HTERT RPE-1 (cell line): ENCODE data around the gene RRP1.
"Not testable (repeated sequence)": the region's sequence is repeated elsewhere in the genome, so short reads cannot be mapped to it uniquely, and the experiment has no call there.

Experiments used
- in situ Hi-C: fragments of 300-500 bp; cut with MboI; formaldehyde crosslinking; loops from 4 replicates; pipeline ENCODE4 v1.14.3; 2020; ENCODE audit warnings: low sequenced_read_pairs

Gene RRP1

DNA sequence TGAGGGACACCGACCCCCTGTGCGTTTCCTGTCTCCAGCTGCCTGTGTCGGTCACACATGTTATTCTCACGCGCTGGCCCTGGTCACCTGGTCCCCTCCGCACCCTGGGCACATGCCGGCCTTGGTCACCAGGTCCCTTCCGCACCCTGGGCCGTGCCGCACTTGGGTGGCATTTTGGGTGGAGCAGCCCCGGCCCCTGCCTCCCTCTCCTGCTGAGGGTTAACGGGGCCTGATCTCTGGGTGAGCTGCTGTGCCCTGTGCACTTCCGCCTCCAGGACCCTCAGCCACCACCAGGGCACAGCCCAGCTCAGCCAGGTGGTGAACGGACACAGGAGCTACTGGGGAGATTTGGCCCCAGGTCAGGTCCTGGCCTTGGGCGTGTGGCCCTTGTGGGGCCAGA is 26.6 kb downstream of the RRP1 start:
- in situ Hi-C loops: no loop called here

DNA sequence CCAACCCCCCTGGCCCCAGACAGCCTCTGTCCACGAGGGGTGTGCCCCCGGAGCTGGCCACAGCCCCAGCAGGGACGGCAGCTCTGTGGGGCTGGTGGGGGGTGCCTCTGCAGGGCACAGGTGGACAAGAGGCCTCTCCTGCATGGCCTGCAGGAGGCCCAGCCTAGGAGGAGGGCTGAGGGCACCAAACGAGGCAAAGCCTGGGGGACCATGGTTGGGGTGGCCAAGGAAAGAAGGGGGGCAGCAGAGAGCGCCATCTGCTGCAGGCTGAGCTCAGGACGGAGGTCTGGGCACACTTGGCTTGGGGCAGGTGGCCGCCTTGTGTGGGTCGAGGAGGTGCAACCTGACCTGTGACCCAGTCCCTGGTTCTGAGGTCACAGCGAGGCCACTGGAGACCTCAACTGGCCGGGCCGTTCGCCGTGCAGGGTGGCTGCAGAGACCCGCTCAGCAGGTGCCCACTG is 27.3 kb downstream of the RRP1 start:
- in situ Hi-C loops: no loop called here

DNA sequence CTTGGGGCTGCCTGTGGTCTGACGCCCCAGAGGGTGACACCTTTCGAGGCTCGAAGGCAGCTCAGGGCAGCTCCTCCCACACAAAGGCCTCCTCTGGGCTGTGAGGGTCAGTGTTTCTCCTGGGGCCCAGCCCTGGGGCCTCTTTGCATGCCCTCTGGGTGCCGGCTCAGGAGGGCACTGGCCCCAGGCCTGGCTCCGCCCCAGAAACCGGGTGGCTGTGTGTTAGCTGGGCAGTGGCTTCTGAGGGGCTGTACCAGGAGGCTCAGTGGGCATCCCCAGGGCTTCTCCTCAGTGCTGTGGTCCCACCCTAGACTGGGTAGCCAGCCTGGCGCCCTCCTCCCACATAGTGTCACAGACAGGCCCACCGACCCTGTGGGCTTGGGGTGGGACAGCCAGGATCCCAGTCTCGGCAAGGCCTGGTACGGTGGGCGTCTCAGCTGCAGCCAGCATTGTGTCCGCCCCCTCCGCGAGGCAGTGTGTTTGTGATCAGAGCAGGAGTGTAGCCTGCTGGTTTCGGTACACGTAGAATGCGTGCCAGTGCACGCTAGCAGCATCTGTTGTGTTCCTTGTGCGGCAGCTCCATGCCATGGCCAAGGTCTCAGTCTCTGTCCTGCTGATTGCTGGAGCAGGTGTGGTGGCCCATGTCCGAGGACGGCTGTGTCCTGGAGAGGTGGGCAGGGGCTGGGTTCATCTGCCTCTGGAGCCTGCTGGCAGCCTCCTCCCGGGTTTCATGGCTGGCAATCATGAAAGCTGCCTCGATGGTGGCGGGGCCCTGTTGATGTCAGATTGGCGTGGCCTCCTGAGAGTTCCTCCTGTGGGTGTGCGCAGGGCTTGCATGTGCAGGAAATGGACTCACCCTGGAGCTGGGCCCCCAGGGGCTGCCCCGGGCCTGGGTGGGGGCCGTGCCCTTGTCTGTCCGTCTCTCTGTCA is 28.0 kb downstream of the RRP1 start:
- in situ Hi-C loops: no loop called here

DNA sequence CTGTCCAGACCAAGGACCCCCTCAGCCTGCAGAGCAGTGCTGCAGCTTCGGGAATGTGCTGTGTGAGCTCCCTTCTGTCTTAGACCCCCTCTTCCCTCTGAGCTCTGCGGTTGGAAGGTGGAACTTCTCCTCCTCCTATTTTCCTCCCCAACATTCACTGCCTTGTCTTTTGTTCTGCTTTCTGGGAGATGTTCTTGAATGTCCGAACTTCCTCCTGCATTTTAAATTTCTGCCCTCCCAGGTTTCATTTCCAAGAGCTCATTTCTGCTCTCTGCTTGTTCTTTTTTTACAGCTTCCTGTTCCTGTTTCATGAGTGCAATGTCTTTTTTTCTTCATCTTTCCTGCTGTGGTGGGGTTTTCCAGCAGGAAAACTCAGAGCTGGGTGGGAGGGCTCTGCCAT is 29.3 kb downstream of the RRP1 start:
- in situ Hi-C loops: no loop called here

DNA sequence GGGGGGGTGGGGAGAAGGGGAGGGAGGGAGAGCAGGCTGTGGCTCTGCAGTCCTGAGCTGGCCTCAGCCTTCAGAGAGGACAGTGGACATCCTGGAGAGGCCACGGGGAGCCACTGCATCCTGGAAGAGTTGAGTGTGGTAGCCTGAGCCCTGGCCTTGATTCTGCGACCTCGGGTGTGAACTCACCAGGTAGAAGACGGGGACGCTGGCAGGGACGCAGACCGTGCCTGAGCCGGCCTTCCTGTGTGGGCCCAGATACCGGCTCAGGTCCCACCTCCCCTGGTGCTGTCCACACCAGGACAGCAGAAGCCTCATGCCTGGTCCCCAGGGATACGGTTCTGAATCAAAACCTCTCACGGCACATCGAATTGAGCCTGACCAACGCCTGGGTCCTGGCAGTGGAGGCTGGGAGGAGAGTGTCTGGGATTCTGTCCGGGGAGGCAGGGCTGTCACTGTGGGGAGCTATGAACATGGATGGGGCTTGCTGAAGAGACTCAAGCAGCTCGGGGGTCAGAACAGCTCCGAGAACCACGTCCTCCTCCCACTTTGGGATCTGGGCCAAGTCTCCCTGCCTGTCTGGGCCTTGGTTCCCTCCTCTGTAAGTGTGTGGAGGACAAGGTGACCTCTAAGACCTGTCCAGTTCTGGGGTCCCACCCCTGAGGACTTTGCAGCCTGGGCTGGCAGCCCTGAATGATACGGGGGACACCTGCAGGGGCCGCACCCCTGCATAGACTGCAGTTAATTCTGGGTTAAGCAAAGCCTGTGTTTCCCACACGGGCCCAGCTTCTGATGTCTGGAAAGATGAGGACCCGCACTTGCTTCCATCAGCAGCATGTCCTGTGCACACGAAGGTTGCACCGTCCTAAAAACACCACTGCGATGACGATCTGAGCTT is 30.4 kb downstream of the RRP1 start:
- in situ Hi-C loops: no loop called here

DNA sequence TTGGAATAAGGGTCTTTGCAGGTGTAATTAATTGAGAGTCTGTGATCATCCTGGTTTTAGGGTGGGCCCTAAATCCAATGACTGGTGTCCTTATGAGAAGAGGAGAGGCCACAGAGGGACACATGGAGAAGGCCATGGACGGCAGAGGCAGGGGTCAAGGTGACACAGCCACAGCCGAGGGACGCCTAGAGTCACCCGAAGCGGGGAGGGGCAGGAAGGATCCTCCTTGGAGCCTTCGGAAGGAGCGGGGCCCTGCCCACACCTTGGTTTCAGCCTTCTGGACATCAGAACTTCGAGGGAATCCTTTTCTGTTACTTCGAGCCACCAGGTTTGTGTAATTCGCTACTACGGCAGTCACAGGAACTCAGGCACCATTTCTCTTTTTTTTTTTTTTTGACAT is 31.1 kb downstream of the RRP1 start:
- in situ Hi-C loops: no loop called here

DNA sequence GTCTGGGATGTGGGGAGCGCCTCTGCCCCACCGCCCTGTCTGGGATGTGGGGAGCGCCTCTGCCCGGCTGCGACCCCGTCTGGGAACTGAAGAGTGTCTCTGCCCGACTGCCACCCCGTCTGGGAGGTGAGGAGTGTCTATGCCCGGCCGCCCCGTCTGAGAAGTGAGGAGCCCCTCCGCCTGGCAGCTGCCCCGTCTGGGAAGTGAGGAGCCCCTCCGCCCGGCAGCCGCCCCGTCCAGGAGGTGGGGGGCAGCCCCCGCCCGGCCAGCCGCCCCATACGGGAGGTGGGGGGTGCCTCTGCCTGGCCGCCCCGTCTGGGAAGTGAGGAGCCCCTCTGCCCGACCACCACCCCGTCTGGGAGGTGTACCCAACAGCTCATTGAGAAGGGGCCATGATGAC is 32.8 kb downstream of the RRP1 start:
- in situ Hi-C loops: not testable (repeated sequence)

DNA sequence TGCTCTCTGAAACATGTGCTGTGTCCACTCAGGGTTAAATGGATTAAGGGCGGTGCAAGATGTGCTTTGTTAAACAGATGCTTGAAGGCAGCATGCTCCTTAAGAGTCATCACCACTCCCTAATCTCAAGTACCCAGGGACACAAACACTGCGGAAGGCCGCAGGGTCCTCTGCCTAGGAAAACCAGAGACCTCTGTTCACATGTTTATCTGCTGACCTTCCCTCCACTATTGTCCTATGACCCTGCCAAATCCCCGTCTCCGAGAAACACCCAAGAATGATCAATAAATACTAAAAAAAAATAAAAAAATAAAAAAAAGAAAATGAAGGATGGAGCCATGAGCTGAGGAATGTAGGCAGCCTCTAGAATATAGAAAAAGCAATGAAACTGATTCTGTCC is 33.4 kb downstream of the RRP1 start:
- in situ Hi-C loops: not testable (repeated sequence)

DNA sequence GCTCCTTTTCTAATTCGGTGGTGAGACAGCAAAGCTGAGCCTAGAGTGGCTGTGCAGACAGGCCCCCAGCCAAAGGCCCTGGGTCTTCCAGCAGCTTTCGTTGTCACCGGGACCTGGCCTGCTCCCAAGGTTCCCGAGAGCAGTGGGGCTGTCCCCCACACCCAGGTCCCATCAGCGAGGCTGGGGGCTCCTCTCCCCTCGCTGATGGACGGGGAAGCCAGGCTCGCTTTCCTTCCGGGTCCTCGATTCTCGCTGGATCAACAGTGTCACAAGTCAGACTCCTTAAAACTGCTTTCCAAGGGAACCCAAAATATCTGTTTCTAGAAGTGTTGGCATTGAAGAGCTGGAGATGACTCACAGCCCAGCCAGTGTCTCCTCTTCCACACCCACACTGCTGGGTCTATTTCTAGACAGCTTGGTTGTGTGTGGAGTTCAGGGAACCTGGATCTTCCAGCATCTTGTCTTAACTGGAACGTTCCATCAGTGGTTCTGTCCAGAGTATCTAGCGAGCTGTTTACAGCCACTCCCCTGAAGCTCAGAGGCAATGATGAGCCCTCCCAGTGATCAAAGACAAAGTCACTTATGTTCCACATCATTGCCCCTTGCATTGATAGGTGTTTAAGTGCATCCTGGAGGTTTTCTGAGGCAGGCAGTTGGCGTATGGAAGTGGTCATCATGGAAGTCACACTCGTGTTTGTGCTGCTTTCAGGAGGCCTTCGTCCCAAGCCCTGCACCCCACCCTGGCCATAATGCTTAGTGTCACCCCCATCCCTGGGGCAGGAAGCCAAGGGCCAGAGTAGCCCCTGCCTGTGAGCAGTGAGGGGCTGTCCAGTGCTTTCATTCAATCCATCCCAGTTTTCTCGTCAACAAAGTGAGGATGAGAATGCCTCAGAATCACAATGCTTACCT is 35.2 kb downstream of the RRP1 start:
- in situ Hi-C loops: no loop called here

DNA sequence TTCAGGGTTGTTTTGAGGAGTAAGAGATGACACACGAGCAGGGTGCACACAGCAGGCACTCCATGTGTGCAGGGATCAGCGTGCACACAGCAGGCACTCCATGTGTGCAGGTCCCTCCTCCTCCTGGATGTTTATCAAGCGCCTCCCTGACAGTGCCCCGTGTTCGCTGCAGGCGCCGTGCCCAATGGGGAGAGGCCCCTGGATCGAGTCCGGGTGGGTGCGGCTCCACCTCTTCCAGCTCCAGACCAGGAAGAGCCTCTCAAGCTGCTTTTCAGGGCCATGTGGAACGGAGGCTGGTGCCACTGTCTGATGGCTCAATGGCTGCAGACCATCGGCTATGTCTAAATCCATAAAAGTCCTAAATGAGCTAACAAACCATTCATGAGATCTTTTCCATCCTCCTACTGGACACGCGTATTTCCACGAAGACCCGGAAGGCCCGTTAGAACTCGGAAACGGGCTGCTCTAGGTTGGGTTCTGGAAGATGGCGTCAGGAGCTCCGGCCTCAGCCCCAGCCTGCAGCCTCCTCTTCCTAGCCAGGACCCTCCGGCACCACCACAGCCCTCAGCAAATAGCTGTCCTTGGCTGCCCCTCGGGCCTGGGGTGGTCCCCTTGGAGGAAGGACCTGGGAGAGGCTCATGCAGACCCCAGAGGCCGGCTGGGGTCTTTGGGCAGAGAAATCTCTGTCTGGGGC is 36.0 kb downstream of the RRP1 start:
- in situ Hi-C loops: no loop called here

DNA sequence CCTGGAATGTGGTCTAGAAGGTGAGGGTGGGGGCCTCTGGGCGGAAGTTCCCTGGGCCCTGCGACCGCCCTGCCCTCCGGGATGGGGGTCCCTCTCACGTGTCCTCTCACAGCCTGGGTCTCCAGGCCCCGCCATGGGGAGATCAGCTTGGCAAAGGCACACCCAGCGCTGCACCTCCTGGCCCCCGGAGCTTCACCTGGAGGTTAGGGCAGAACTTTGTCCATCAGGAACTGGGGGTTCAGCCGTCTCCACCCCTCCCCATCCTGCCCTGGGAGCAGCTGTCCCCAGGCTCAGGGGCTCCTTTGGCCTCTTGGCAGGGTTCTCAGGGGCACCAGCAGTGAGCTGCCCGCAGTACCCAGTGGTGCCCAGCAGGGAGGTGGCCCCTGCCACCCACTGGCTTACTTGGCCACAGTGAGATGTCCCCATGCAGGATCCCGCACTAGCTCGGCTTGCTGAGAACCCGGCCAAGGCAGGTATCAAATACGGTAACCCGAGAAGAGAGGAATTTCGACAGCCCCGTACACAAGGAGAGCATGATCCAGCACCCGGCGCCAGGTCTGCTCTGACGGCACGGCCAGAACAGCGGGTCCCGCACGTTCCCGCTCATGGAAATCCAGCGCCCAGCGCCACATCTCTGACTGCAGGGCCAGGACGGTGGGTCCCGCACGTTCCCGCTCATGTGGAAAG is 36.7 kb downstream of the RRP1 start:
- in situ Hi-C loops: no loop called here

DNA sequence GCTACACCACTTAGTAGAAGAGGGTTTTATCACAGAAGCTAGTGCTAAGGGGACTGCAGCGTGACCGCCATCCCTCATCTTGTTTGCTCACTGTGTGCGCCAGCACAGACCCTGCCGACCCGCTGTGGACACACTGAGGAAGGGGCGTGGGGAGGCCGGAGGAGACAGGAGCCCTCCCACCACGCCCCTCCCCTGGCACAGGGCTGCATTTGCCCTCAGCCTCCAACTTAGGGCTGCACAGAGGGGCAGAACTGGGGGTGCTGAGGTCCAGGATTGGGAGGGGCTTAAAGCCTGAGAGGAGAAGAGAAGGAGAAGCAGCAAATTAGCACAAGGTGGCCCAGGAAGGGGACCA is 37.2 kb downstream of the RRP1 start:
- in situ Hi-C loops: no loop called here

DNA sequence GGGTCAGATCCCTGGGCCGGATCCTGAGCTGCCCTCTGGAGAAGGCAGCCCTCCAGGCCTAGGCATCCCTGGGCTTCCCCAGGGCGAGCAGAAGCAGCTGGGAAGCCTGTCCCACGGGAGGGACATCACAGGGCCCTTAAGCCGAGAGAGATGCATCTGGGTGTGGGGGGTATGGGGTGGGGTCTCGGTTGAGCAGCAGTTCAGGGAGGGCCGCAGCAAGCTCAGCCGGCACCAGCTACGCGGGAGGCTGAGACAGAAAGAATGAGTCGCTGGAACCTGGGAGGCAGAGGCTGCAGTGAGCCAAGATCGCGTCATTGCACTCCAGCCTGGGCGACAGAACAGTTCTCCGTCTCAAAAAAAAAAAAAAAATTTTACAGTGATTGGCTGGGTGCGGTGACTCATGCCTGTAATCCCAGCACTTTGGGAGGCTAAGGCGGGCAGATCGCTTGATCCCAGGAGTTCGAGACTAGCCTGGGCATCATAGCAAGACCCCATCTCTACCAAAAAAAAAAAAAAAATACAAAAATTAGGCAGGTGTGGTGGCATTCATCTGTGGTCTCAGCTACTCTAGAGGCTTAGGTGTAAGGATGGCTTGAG is 37.7 kb downstream of the RRP1 start:
- in situ Hi-C loops: no loop called here

DNA sequence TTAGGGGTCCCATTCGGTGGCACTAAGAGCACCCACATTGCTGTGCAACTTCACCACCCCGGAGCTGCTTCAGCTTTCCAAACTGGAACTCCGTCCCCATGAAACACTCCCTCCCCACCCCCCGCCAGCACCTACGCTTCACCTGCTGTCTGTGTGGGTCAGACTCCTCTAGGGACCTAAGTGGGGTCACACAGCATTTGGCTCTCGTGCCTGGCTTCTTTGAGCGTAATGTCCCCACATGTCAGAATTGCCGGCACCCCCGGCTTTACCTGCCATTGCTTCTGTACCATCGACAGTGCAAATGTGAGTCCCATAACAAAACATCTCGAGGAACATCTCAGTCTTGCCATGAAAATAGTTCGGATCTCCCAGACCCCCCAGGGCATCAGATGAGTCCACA is 39.8 kb downstream of the RRP1 start:
- in situ Hi-C loops: no loop called here

DNA sequence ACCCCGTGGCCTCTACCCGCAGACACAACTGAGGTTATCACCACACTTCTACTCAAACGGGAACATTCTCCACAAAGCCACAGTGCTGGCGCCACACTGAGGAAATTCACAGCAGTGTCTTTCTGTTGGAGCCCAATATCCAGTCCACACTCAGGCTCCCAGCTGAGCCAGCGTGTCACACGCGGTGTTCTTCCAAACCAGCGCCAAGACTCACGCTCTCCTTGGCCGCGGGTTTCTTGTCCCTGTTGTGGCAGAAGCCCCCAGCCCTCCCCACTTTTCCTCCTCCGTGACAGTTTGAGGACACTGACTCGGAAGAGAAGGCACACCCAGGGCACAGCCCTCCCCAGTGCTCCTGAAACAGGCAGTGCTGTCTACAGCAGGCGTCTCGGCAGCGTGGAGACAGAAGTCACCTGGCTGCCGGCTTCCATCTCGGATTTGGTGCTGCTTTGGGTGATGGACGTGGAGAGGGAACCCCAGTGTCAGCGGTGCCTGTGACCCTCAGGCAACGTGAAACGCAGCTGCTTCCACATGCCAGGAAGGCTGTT is 40.3 kb downstream of the RRP1 start:
- in situ Hi-C loops: no loop called here

DNA sequence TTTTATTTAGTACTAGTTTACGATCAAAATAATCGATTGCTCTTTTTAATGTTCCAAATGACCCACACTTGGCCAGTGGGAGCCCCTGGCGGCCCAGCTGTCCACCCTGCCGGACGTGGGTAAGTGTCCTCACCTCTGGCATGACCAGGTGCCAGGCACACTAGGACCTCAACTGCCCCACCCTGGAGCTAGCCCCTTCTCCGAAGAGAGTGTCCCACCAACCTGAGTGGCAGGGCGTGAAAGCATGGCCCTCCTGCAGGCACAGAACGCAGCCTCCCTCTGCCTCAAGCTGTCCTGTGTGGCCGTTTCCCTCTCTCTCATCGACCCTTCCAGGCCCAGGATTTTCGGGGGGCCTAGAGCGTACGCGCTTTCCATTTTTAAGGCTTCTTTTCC is 42.8 kb downstream of the RRP1 start:
- in situ Hi-C loops: no loop called here

DNA sequence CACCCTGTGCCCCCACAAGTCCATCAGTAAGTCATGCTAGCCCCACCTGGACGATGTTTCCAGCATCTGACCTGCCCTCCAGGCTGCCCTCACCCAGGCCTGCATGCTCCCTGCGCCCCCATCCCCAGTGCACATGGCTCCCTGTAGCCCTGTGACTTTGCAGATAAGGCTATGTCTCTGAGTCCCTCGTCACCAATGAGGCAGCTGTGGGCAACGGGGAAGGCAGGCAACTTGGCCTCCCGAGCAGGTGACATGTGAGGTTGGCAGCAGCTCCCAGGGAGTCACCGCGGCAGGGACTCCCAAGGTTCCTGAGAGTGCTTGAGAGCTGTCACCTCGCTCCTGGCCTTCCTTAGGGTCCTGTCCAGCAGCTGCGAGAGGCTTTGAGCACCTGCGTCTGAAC is 43.3 kb downstream of the RRP1 start:
- in situ Hi-C loops: no loop called here

DNA sequence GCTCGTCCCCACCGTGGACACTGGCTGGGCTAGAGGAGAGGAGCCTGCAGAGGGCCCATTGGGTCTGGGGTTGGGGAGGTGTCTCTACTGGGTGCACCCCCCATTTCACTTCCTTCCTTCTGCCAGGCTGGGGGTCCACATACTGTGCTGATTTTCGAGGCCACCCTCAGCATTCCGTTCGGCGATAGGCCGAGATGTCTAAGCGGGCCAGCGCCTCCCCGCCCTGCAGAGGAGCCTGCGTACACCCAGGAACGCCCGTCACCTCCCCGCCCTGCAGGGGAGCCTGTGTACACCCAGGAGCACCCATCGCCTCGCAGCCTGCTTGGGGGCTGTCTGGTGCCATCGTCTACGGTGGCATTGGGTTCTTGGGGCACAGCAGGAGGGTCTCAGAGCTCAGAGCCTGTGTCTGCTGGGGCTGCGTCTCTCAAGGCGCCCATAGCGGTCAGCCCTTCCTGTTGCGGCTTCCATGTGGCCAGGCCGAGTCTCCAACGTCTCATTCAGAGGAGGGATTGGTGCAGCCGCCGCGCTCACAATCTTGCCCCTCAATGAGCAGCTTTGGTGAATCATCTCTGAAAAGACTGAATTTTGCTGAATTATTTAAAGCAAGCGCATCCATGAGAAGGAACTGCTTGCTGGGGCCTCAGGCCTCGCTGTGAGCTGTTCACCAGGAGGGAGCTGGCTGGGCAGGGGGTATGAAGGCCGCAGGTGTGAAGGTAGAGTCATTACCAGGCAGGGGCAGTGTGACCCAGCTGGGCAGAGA is 44.9 kb downstream of the RRP1 start:
- in situ Hi-C loops: no loop called here
